ENCODE data around the gene KCNMA1.
"Not testable (repeated sequence)": the region's sequence is repeated elsewhere in the genome, so short reads cannot be mapped to it uniquely, and the experiment has no call there.

Gene KCNMA1

GRCh38 chr10:77433546-77433945, 204.1 kb downstream of the KCNMA1 start:
- no peak for DNase-seq

DNA sequence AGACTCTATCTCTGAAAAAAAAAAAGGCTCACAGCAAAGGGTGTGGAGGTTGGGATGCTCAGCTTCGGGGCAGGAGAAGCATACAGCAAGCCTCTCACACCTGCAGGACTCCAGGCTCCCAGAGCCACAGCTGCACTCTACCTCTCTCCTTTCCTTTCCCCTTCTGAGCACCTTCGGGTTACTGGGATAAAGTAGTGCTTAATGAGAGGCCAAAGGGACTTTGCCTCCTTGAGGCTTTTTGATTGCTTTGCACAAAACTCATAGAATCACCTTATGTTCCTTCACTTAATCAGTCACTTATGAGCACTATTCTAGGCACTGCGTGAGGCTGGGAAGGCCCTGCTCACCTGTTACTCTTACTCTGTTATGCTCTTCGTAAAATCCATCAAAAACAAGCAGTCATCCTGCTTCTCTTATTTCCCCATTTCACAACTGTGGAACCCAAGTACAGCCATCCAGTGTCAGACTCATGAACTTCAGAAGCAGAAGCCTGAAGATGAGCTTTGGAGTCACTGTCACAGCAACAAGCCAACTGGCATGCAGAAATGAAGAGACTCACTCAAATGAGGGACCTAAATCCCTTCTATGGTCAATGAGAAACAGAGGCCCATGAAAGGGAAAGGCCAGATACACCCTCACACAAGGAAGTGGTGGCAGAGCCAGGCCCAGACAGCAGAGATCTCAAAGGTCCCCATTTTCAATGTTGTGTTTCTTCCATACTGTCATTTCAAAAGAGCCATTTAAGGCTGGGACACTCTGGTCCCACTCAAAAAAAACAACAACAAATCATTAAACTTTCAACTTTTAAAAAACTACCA, 205.4 kb downstream of the KCNMA1 start:
- DNase-seq, result no peak

DNA sequence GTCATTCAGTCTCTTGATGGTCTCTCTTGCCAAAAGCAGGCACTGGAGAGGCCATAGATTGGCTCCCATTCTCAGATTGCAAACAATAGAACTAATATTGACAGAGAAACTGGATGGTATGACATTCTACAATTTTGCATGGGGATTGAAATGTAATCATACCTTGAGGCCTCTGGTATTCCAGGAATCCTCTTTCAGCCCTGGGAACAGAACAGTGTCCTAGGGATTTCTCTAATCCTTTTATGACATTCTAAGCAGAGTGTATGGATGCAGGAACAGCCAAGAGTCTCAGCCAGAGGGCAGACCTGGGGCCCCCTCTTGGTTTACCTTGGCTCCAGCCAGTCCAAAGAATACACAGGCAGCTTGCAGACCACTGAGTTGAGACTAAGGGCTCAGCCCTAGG, 206.4 kb downstream of the KCNMA1 start:
- DNase-seq, result peak; percentile 10

DNA sequence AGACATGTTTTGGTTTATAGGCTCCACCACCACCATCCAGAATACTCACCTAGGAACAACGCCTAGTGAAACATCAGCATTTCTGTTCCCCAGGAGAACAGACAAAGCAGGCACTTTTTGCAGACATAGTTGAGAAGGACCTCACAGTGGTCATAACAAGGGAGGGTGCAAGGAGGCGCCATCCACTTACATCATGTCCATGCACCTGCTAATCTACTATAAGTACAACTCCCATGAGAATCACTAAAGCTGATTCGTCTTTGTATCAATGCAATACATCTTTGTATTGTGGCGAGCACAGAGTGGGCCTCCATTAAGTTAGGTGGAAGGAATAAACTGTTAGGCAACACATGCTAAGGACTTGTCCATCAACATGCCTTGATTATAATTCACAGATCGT, 207.1 kb downstream of the KCNMA1 start:
- no peak for DNase-seq

DNA sequence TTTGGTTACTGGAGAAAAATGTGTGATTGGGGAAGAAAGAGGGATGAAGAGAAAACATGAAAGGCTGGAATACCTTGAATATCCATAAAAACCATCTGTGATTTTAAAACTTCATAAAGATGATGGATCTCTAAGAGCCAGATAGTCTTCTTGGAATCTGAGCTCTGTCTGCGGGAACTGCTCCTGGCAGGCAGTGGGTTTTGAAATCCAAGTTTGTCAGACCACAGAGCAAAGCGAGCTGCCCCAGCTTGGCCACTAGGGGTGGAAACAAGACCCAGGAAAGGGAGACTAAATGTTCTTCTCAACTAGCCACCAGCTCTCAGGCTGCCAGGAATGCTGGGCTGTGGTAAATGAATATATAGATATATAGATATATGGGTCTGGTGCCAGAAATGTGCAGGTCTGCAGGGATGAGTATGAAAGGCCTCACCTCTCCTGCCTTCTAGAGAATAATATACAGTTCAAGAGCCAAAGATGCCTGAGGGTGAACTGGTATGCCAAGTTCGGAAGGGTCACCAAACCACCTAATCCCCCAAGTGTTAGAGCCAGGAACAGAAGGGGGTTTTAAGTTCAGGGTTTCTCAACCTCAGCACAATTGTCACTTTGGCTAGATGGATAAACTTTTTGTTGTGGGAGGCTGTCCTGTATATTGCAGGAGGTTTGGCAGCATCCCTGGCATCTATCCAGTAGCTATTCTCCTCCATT, 208.8 kb downstream of the KCNMA1 start:
- no peak for DNase-seq

DNA sequence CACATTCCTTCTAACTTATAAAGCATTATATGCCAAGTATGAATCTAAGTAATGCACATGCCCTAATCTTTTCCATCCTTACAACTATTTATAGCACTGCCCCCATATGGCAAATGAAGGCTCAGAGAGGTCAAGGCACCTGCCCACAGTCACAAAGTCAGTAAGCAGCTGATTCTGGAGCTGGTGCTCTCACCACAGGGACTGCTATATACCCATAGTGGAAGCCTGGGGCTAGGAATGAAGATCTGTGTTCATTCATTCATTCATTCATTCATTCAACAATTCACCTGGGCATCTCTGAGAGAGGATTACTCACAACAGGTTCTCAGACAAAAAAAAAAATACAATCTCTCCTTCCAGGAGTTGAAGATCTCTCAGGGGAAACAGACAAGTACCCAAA, 213.4 kb downstream of the KCNMA1 start:
- DNase-seq, result no peak

DNA sequence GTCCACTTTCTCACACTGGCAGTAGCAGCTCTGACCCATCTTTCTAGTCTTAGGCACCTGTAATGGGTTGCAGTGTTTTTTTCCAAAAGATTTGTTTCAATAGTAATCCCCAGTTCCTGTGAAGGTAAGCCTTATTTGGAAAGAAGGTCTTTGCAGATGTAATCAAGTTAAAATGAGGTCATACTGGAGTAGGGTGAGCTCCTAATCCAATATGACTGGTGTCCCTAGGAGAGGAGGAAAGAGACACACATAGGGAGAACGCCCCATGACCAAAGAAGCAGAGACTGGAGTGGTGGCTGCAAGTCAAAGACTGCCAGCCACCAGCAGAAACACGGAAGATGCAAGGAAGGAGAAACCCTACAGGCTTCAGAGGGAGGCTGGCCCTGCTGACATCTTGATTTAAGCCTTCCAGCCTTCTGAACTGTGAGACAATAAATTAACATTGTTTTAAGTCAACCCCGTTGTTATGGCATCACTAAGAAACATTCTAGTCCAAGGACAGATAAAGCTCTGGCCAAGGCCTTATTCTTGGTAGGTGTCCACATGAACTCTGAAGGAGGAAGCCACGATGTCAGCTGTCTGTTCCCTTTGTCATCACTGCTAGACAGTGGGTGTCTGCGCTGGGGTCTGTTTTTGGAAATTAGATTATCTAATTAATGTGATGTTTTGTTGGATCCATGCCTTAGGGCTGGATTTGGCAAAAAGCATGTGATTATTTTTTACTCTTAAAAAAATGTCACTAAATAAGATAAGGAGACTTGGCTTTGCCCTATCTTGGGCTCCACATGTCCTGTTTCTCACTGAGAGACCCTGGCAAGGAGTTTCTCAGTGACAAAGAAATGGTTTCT, 214.9 kb downstream of the KCNMA1 start:
- DNase-seq, result no peak

GRCh38 chr10:77421591-77421990, 216.0 kb downstream of the KCNMA1 start:
- no peak for DNase-seq

- no peak for DNase-seq
Observed at GRCh38 chr10:77420947-77421523, 216.6 kb downstream of the KCNMA1 start.

GRCh38 chr10:77419979-77420378, 217.6 kb downstream of the KCNMA1 start:
- no peak for DNase-seq

DNA sequence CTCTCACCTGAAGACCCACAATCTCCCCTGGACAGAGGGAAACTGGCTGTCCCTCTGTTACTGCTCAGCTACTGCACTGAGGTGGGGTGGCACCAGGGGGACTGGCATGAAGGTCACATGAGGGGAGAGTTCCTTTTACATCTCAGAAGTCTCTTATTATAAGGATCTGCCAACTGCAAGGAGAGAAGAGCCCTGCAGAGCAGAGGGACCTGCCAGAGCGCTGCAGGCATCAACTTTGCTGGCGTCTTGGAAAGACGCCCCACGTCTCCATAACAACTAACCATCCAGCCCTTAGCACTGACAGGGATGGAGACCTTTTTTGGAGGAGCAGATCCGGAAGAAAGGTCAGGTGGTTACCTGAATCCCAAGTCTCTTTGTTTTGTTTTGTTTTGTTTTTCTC, 218.6 kb downstream of the KCNMA1 start:
- no peak for DNase-seq

GRCh38 chr10:77417806-77418640, 219.6 kb downstream of the KCNMA1 start:
- no peak for DNase-seq

DNA sequence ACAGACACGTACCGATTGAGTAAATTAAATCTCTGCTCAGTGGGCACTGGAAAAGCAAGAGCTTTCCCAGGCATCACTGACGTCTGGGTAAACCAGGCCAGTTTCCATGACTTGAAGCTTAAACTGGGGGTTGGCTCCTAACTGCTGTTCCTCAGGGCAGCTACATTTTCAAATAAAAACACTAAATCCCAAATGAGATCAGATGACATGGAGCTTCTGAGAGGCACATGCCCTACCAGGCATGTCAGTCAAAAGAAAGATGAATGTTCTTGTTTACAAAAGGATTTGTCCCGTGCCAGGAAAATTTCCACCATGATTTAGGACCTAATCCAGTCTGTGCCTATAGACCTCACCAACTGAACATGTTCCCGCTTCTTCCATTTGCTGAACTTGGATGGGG, 220.2 kb downstream of the KCNMA1 start:
- DNase-seq, result no peak

- DNase-seq, result no peak
Observed at GRCh38 chr10:77416311-77417135, 221.1 kb downstream of the KCNMA1 start.

GRCh38 chr10:77415313-77415960, 222.2 kb downstream of the KCNMA1 start:
- no peak for DNase-seq

GRCh38 chr10:77413231-77413630, 224.4 kb downstream of the KCNMA1 start:
- no peak for DNase-seq

GRCh38 chr10:77412573-77413133, 225.0 kb downstream of the KCNMA1 start:
- DNase-seq, result not testable (repeated sequence)

DNA sequence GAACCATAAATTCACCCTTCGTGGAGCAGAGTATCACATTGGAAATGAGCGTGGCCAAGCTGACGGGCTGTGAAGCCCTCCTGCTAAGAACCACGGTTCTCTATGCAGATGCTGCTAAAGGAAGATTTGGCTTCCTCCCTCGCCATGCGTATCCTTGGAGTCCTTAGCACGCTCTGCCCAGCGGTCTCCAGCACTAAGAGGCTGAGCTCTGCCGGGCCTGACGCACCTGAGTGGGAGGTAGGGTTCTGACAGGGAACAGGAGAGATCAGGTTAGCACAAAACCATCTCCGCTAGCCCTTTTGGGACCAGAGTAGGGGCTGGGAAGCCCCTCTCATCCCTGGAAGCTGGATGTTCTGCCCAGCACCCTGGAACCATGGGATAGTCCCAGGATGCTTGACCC, 225.8 kb downstream of the KCNMA1 start:
- no peak for DNase-seq

DNA sequence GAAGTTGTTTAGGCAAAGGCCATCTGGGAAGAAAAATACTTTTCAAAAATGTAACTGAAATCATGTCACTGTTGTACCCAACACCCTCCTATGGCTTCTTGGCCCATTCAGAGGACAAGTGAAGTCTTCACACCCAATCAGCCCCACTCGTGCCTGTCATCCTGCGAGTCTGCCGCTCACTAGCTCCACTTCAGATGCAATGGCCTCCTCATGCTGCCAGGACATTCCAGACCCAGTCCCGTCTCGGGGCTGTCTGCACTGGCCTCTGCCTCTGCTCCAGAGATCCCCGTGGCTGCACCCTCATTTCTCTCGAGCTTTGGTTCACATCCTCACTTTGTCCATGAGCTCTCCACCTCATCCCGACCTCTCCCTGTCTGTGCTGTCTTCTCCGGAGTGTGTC, 227.1 kb downstream of the KCNMA1 start:
- DNase-seq, result no peak

Data from NCI-H1092 treated with DMSO at 0.1 percent for 48 hours (cell line).